Calu3 (cell line): ENCODE measurements around the gene PGA4. TPM values are rescaled to one million over a fixed set of nuclear protein-coding genes. Genes with fewer than 3 reads are reported as not detected.

Experiments used
- BruUV-seq: library from RNA; stranded (reverse); fragments of 400-500 nt; replicated peaks from 2 replicates; lab custom pipeline; 2021; lab: Mats Ljungman, UMichigan
- CTCF ChIA-PET: fragments of 300-600 bp; sonication (Branson Sonifier 250); formaldehyde crosslinking; loops from one replicate; lab custom pipeline; 2022; ENCODE audit warnings: antibody characterized with exemption; lab: Charles Lee
- DNase-seq: peaks from one replicate; pipeline ENCODE4 v3.0.0; 2022
- H3K27ac Mint-ChIP-seq: one replicate; pipeline ENCODE4 v1.8.0; 2022; ENCODE audit warnings: mixed read lengths; ENCODE audit not compliant: unreplicated experiment
- H3K27me3 Mint-ChIP-seq: one replicate; pipeline ENCODE4 v1.8.0; 2022; ENCODE audit warnings: mixed read lengths; ENCODE audit not compliant: unreplicated experiment
- H3K36me3 Mint-ChIP-seq: one replicate; pipeline ENCODE4 v1.8.0; 2022; ENCODE audit warnings: mild to moderate bottlenecking, moderate library complexity, mixed read lengths; ENCODE audit not compliant: insufficient read depth, unreplicated experiment
- H3K4me1 Mint-ChIP-seq: one replicate; pipeline ENCODE4 v1.8.0; 2022; ENCODE audit warnings: mild to moderate bottlenecking, low read depth, mixed read lengths; ENCODE audit not compliant: unreplicated experiment
- H3K4me3 Mint-ChIP-seq: one replicate; pipeline ENCODE4 v1.8.0; 2022; ENCODE audit warnings: mild to moderate bottlenecking, low read depth, moderate library complexity, mixed read lengths; ENCODE audit not compliant: unreplicated experiment
- H3K9me3 Mint-ChIP-seq: one replicate; pipeline ENCODE4 v1.8.0; 2022; ENCODE audit warnings: low read depth, mixed read lengths; ENCODE audit not compliant: unreplicated experiment
- CTCF ChIP-seq: fragments of 200-600 bp; IDR thresholded peaks from one replicate; pipeline ENCODE4 v1.8.0; 2022; ENCODE audit warnings: antibody characterized with exemption; ENCODE audit not compliant: unreplicated experiment
- intact Hi-C: fragments of 100-400 bp; cut with micrococcal nuclease; formaldehyde crosslinking; loops from one replicate; pipeline ENCODE4 v1.10.0; 2022; ENCODE audit not compliant: unreplicated experiment
- total RNA-seq: library from RNA; stranded (reverse); gene quantifications from 2 replicates; pipeline ENCODE4 v1.2.3, GENCODE V29; 2022

The PGA4 gene
- total RNA-seq, 1 experiment from 2014 or later: not detected

- H3K36me3 Mint-ChIP-seq: no peaks in the 10 kb centered on the region
- no peak for TF ChIP-seq CTCF
- no peak overlapping the region for H3K4me3 Mint-ChIP-seq
- peaks cover 18% of the 10 kb centered on the region for H3K27me3 Mint-ChIP-seq
- no peak overlapping the region for H3K27ac Mint-ChIP-seq
- BruUV-seq: no TSS peak
- DNase-seq: no peak
- H3K4me1 Mint-ChIP-seq: no peaks in the 10 kb centered on the region
- CTCF ChIA-PET: no interaction called here
- intact Hi-C loops: loop anchor here (10.0 kb wide), 2 partner anchors 75 to 125 kb away; partner anchors contain the start of genes DDB1 and TKFC
- H3K9me3 Mint-ChIP-seq: no peaks in the 10 kb centered on the region
Measured at GRCh38 chr11:61259363-61259762, 37.2 kb downstream of the PGA4 start.

- Mint-ChIP-seq H3K27me3 (no peaks in the 10 kb centered on the region), H3K4me3 (no peak overlapping the region), H3K27ac (no peak overlapping the region), H3K36me3 (no peaks in the 10 kb centered on the region), H3K9me3 (no peaks in the 10 kb centered on the region), H3K4me1 (peaks cover 7% of the 10 kb centered on the region)
- BruUV-seq: no TSS peak
- CTCF ChIA-PET: no interaction called here
- intact Hi-C loops: no loop called here
- no peak for TF ChIP-seq CTCF
- DNase-seq: no peak
Measured at GRCh38 chr11:61264371-61264770, 42.2 kb downstream of the PGA4 start.

GRCh38 chr11:61264795-61265194 lies 42.6 kb downstream of the PGA4 start:
- no TSS peak for BruUV-seq
- H3K27me3 Mint-ChIP-seq: no peaks in the 10 kb centered on the region
- peaks cover 7% of the 10 kb centered on the region for H3K4me1 Mint-ChIP-seq
- TF ChIP-seq CTCF: no peak
- no peak overlapping the region for H3K27ac Mint-ChIP-seq
- no peaks in the 10 kb centered on the region for H3K9me3 Mint-ChIP-seq
- CTCF ChIA-PET: no interaction called here
- H3K4me3 Mint-ChIP-seq: no peak overlapping the region
- no peak for DNase-seq
- H3K36me3 Mint-ChIP-seq: no peaks in the 10 kb centered on the region
- intact Hi-C loops: no loop called here

GRCh38 chr11:61265357-61265756 lies 43.2 kb downstream of the PGA4 start:
- DNase-seq: no peak
- TF ChIP-seq CTCF: no peak
- Mint-ChIP-seq H3K4me3 (no peak overlapping the region), H3K4me1 (peaks cover 7% of the 10 kb centered on the region), H3K36me3 (no peaks in the 10 kb centered on the region), H3K27me3 (no peaks in the 10 kb centered on the region), H3K27ac (no peak overlapping the region), H3K9me3 (no peaks in the 10 kb centered on the region)
- BruUV-seq: no TSS peak
- CTCF ChIA-PET: no interaction called here
- intact Hi-C loops: no loop called here
